Neural cell (in vitro differentiated cells): ENCODE results near the gene KDM2A. TPM values are rescaled to one million over a fixed set of nuclear protein-coding genes. Genes with fewer than 3 reads are reported as not detected.

Source experiments
- H2AFZ ChIP-seq: fragments of 200-600, 300-800 bp; sonication (generic), shearing (Covaris generic); 2 replicates; pipeline ENCODE4 v1.6.0; 2014; ENCODE audit warnings: low read depth, mild to moderate bottlenecking, antibody characterized with exemption, low read length, moderate library complexity
- H3F3A ChIP-seq: fragments of 200-600 bp; shearing (Covaris generic); 2 replicates; pipeline ENCODE4 v1.6.1; 2016; ENCODE audit warnings: mild to moderate bottlenecking, moderate library complexity, mixed read lengths, antibody characterized with exemption, low read length; ENCODE audit not compliant: insufficient read depth, poor library complexity, severe bottlenecking
- H3K27ac ChIP-seq: fragments of 200-600, 300-800 bp; sonication (generic), shearing (Covaris generic); 2 replicates; pipeline ENCODE4 v1.5.1; 2014; ENCODE audit warnings: mild to moderate bottlenecking, low read length, moderate library complexity
- H3K27me3 ChIP-seq: fragments of 300-800, 200-600 bp; sonication (generic), shearing (Covaris generic); 2 replicates; pipeline ENCODE4 v1.6.0; 2014; ENCODE audit warnings: mild to moderate bottlenecking, low read depth, low read length, moderate library complexity; ENCODE audit not compliant: insufficient read depth
- H3K36me3 ChIP-seq: fragments of 300-800, 200-600 bp; sonication (generic), shearing (Covaris generic); 2 replicates; pipeline ENCODE4 v1.5.1; 2014; ENCODE audit warnings: mild to moderate bottlenecking, antibody characterized with exemption, low read length, moderate library complexity; ENCODE audit not compliant: insufficient read depth
- H3K4me2 ChIP-seq: fragments of 300-800, 200-600 bp; sonication (generic), shearing (Covaris generic); 2 replicates; pipeline ENCODE4 v1.6.0; 2014; ENCODE audit warnings: mild to moderate bottlenecking, low read length
- H3K4me3 ChIP-seq: fragments of 300-800, 200-600 bp; sonication (generic), shearing (Covaris generic); 2 replicates; pipeline ENCODE4 v1.5.1; 2014; ENCODE audit warnings: mild to moderate bottlenecking, low read length, moderate library complexity
- H3K79me2 ChIP-seq: fragments of 200-600 bp; shearing (Covaris generic); replicated peaks from 2 replicates; pipeline ENCODE4 v1.6.0; 2014; ENCODE audit warnings: mild to moderate bottlenecking, low read length, moderate library complexity; ENCODE audit not compliant: insufficient read depth
- H3K9ac ChIP-seq: fragments of 300-800, 200-600 bp; sonication (generic), shearing (Covaris generic); 2 replicates; pipeline ENCODE4 v1.6.1; 2016; ENCODE audit warnings: mild to moderate bottlenecking, low read length, mixed read lengths
- H3K9me2 ChIP-seq: fragments of 200-600 bp; shearing (Covaris generic); 2 replicates; pipeline ENCODE4 v1.6.1; 2016; ENCODE audit warnings: mild to moderate bottlenecking, low read length, mixed read lengths; ENCODE audit not compliant: insufficient read depth
- H3K9me3 ChIP-seq: fragments of 200-600, 300-800 bp; sonication (generic), shearing (Covaris generic); 2 replicates; pipeline ENCODE4 v1.6.1; 2016; ENCODE audit warnings: mild to moderate bottlenecking, mixed run types, low read length, moderate library complexity, mixed read lengths
- H4K20me1 ChIP-seq: fragments of 200-600 bp; shearing (Covaris generic); 2 replicates; pipeline ENCODE4 v1.6.1; 2016; ENCODE audit warnings: mild to moderate bottlenecking, mixed run types; ENCODE audit not compliant: insufficient read depth
- EP300 ChIP-seq: fragments of 450-650 bp; conservative IDR thresholded peaks from 2 replicates; pipeline ENCODE4 v1.6.1; 2014; ENCODE audit warnings: antibody characterized with exemption, mild to moderate bottlenecking, moderate library complexity; ENCODE audit not compliant: poor library complexity, severe bottlenecking
- EZH2 ChIP-seq: fragments of 200-600, 300-800 bp; shearing (Covaris generic), sonication (generic); IDR thresholded peaks from 2 replicates; pipeline ENCODE4 v1.6.1; 2014; ENCODE audit warnings: antibody characterized with exemption, low read length, borderline replicate concordance, mild to moderate bottlenecking; ENCODE audit not compliant: insufficient read depth, poor library complexity, severe bottlenecking
- MXI1 ChIP-seq: fragments of 450-650 bp; conservative IDR thresholded peaks from 2 replicates; pipeline ENCODE4 v1.6.1; 2014; ENCODE audit warnings: antibody characterized with exemption, mild to moderate bottlenecking; ENCODE audit not compliant: poor library complexity, severe bottlenecking
- POLR2AphosphoS5 ChIP-seq: IDR thresholded peaks from 2 replicates; pipeline ENCODE4 v1.6.1; 2012
- RAD21 ChIP-seq: fragments of 450-650 bp; conservative IDR thresholded peaks from 2 replicates; pipeline ENCODE4 v1.6.1; 2014; ENCODE audit warnings: antibody characterized with exemption, mild to moderate bottlenecking, moderate library complexity
- SMC3 ChIP-seq: fragments of 450-650 bp; conservative IDR thresholded peaks from 2 replicates; pipeline ENCODE4 v1.6.1; 2014; ENCODE audit warnings: antibody characterized with exemption, mild to moderate bottlenecking, moderate library complexity; ENCODE audit not compliant: poor library complexity
- TAF1 ChIP-seq: IDR thresholded peaks from 2 replicates; pipeline ENCODE4 v1.6.1; 2012; ENCODE audit warnings: low read depth
- polyA plus RNA-seq: library from polyadenylated mRNA; depleted of rRNA; stranded (reverse); fragments of >200 nt; gene quantifications from 2 replicates; pipeline ENCODE4 v1.2.3, GENCODE V29; 2014
- TF ChIP-seq, protein P1 (sequence below): IDR thresholded peaks from 2 replicates; pipeline ENCODE4 v1.6.1; 2012; ENCODE audit warnings: borderline replicate concordance
- TF ChIP-seq, protein P2 (sequence below): fragments of 450-650 bp; IDR thresholded peaks from 2 replicates; pipeline ENCODE4 v1.5.1; 2014; ENCODE audit warnings: antibody characterized with exemption, mild to moderate bottlenecking, moderate library complexity; ENCODE audit not compliant: poor library complexity, severe bottlenecking

Gene KDM2A
- polyA plus RNA-seq, 1 donor from 2014 or later = 12.4 TPM

DNA sequence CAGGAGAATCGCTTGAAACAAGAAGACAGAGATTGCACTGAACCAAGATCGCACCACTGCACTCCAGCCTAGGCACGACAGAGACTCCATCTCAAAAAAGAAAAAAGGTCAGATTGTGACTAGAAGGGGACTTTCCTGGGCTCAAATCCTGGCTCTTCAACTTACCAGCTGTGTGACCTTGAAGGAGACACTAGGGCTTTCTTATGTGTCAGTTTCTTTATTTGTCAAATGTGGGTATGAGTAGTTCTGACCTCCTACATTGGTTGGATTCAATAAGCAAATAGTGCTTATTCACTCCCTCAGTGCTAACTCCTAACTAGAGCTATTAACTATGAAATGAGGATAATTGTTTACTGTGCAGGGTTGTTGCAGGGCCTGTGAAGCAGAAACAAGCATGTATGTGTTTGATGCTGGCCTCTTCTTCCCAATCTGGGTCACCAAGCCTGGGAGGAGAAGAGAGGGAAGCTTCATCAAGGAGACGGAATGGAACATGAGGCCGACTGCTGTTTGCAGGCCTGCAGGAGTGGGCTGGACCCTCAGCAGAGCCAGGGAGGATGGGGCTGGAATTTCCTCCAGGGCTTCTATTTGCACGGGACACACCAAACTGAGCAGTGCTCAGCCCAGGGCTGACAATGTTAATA is 39.9 kb upstream of the KDM2A start:
- Histone ChIP-seq H3K9me2 (no peaks in the 10 kb centered on the region), H4K20me1 (no peaks in the 10 kb centered on the region), H3K9me3 (no peaks in the 10 kb centered on the region), H3K27me3 (no peaks in the 10 kb centered on the region), H3K4me3 (no peak overlapping the region), H2AFZ (no peak overlapping the region), H3K79me2 (no peaks in the 10 kb centered on the region), H3K4me2 (no peak overlapping the region), H3K9ac (no peak overlapping the region), H3F3A (no peaks in the 10 kb centered on the region), H3K27ac (no peak overlapping the region), H3K36me3 (no peaks in the 10 kb centered on the region)
- TF ChIP-seq, protein P1, sequence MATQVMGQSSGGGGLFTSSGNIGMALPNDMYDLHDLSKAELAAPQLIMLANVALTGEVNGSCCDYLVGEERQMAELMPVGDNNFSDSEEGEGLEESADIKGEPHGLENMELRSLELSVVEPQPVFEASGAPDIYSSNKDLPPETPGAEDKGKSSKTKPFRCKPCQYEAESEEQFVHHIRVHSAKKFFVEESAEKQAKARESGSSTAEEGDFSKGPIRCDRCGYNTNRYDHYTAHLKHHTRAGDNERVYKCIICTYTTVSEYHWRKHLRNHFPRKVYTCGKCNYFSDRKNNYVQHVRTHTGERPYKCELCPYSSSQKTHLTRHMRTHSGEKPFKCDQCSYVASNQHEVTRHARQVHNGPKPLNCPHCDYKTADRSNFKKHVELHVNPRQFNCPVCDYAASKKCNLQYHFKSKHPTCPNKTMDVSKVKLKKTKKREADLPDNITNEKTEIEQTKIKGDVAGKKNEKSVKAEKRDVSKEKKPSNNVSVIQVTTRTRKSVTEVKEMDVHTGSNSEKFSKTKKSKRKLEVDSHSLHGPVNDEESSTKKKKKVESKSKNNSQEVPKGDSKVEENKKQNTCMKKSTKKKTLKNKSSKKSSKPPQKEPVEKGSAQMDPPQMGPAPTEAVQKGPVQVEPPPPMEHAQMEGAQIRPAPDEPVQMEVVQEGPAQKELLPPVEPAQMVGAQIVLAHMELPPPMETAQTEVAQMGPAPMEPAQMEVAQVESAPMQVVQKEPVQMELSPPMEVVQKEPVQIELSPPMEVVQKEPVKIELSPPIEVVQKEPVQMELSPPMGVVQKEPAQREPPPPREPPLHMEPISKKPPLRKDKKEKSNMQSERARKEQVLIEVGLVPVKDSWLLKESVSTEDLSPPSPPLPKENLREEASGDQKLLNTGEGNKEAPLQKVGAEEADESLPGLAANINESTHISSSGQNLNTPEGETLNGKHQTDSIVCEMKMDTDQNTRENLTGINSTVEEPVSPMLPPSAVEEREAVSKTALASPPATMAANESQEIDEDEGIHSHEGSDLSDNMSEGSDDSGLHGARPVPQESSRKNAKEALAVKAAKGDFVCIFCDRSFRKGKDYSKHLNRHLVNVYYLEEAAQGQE = no peak
- TF ChIP-seq RAD21 (no peak), MXI1 (no peak), EP300 (no peak), EZH2 (no peak), TAF1 (no peak), POLR2AphosphoS5 (no peak), SMC3 (no peak)
- TF ChIP-seq, protein P2, sequence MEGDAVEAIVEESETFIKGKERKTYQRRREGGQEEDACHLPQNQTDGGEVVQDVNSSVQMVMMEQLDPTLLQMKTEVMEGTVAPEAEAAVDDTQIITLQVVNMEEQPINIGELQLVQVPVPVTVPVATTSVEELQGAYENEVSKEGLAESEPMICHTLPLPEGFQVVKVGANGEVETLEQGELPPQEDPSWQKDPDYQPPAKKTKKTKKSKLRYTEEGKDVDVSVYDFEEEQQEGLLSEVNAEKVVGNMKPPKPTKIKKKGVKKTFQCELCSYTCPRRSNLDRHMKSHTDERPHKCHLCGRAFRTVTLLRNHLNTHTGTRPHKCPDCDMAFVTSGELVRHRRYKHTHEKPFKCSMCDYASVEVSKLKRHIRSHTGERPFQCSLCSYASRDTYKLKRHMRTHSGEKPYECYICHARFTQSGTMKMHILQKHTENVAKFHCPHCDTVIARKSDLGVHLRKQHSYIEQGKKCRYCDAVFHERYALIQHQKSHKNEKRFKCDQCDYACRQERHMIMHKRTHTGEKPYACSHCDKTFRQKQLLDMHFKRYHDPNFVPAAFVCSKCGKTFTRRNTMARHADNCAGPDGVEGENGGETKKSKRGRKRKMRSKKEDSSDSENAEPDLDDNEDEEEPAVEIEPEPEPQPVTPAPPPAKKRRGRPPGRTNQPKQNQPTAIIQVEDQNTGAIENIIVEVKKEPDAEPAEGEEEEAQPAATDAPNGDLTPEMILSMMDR = no peak

DNA sequence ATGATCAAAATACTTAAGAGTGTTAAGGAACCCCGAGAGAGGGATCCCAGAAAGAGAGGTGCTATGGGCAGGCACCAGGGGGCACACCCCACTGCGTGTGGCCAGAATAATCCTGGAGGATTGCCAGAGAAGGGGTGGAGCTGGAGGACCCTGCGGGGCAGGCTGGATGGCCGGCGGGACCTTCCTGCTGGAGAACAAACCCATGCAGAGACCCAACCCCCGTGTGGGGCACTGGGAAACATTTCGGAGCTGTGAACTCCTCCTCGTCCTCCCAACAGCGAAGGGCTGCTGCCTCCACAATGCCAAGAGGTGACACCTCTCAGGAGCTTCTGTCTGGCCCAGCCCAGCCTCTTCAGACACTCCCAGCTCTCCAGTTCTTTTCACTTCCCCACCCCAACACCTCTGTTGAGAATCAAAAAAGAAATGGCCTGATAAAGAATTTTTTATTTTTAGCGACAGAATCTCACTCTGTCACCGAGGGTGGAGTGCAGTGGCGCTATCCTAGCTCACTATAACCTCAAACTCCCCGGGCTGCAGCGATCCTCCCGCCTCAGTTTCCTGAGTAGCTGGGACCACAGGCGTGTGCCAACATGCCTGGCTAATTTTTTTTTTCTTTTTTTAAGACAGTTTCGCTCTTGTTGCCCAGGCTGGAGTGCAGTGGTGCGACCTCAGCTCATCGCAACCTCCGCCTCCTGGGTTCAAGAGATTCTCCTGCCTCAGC is 36.8 kb upstream of the KDM2A start:
- Histone ChIP-seq H3K9me3 (no peaks in the 10 kb centered on the region), H3K36me3 (no peaks in the 10 kb centered on the region), H3K9ac (no peak overlapping the region), H3K27me3 (no peaks in the 10 kb centered on the region), H3K79me2 (no peaks in the 10 kb centered on the region), H3F3A (no peaks in the 10 kb centered on the region), H3K27ac (no peak overlapping the region), H2AFZ (no peak overlapping the region), H3K9me2 (no peaks in the 10 kb centered on the region), H3K4me2 (no peak overlapping the region), H3K4me3 (no peak overlapping the region), H4K20me1 (no peaks in the 10 kb centered on the region)
- no peak for TF ChIP-seq SMC3
- no peak for TF ChIP-seq EZH2
